HCT116 (cell line): ENCODE measurements around the gene UBE2E2.

Experiments
- CTCF ChIP-seq, 3 experiments: fragments of 200-600 bp in 1 of 3; sonication (generic) in 1 of 3; IDR thresholded peaks in 2 of 3; conservative IDR thresholded peaks in 1 of 3; 2 replicates each; pipeline ENCODE4 v1.5.1; 2012 to 2017; ENCODE audit warnings: low read depth in 2 of 3, low read length in 2 of 3, antibody characterized with exemption in 1 of 3, borderline replicate concordance in 1 of 3, control low read depth in 1 of 3, mild to moderate bottlenecking in 1 of 3, mixed read lengths in 1 of 3, mixed run types in 1 of 3, moderate library complexity in 1 of 3; ENCODE audit not compliant: insufficient read depth in 1 of 3
- POLR2A ChIP-seq: IDR thresholded peaks from 2 replicates; pipeline ENCODE4 v1.7.0; 2011; ENCODE audit warnings: borderline replicate concordance; ENCODE audit not compliant: insufficient read depth, insufficient read length; ENCODE audit errors: extremely low read depth
- SP1 ChIP-seq: IDR thresholded peaks from 2 replicates; pipeline ENCODE4 v1.6.1; 2012; ENCODE audit warnings: low read depth
- YY1 ChIP-seq: IDR thresholded peaks from 2 replicates; pipeline ENCODE4 v1.6.1; 2011; ENCODE audit warnings: low read length, low read depth, moderate library complexity, mild to moderate bottlenecking; ENCODE audit not compliant: insufficient replicate concordance; ENCODE audit errors: extremely low read depth

DNA sequence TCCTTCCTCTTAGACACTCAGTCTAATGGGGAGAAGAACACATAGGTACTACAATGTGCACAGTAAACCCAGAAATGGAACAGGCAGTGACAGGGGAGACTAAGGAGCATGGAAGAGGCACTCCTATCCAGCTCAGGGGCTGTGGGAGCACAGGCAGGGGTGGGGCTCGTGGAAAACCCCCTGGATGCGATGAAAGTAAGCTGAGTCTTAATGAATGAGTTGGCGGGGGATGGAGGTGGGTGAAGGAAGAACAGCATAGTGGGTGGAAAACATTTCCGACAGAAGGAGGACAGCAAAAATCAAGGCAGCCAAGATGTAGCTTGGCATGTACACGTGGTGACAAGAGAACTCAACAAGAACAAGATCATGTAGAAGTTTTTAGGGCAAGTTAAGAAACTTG is 33.6 kb upstream of the UBE2E2 start:
- TF ChIP-seq YY1 (no peak), POLR2A (no peak), CTCF (IDR thresholded peaks at IDR 0.05 in 2 of 3, conservative IDR thresholded peaks at IDR 0.05 in 1 of 3; ENCODE audit: borderline replicate concordance in 1 of 3, insufficient read depth in 1 of 3, low read depth in 2 of 3, low read length in 2 of 3) (no peak), SP1 (no peak)
